ENCODE results near the gene ANO10.
"Not testable (repeated sequence)": the region's sequence is repeated elsewhere in the genome, so short reads cannot be mapped to it uniquely, and the experiment has no call there.

DNA sequence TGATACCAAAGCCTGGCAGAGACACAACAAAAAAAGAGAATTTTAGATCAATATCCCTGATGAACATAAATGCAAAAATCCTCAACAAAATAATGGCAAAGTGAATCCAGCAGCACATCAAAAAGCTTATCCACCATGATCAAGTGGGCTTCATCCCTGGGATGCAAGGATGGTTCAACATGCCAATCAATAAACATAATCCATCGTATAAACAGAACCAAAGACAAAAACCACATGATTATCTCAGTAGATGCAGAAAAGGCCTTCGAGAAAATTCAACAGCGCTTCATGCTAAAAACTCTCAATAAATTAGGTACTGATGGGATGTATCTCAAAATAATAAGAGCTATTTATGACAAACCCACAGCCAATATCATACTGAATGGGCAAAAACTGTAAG is 26.5 kb downstream of the ANO10 start:
- TF ChIP-seq, protein P1, sequence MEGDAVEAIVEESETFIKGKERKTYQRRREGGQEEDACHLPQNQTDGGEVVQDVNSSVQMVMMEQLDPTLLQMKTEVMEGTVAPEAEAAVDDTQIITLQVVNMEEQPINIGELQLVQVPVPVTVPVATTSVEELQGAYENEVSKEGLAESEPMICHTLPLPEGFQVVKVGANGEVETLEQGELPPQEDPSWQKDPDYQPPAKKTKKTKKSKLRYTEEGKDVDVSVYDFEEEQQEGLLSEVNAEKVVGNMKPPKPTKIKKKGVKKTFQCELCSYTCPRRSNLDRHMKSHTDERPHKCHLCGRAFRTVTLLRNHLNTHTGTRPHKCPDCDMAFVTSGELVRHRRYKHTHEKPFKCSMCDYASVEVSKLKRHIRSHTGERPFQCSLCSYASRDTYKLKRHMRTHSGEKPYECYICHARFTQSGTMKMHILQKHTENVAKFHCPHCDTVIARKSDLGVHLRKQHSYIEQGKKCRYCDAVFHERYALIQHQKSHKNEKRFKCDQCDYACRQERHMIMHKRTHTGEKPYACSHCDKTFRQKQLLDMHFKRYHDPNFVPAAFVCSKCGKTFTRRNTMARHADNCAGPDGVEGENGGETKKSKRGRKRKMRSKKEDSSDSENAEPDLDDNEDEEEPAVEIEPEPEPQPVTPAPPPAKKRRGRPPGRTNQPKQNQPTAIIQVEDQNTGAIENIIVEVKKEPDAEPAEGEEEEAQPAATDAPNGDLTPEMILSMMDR (IDR thresholded peaks at IDR 0.05; ENCODE audit: insufficient read depth, low read depth, low read length), result not testable (repeated sequence)
- TF ChIP-seq EZH2 (IDR thresholded peaks at IDR 0.05; ENCODE audit: insufficient read depth, low read length), result not testable (repeated sequence)
